Ovary (tissue), 9 donors: ENCODE results near the gene KIF11. TPM values are rescaled to one million over a fixed set of nuclear protein-coding genes. Genes with fewer than 3 reads are reported as not detected.
"Not testable (repeated sequence)": the region's sequence is repeated elsewhere in the genome, so short reads cannot be mapped to it uniquely, and the experiment has no call there.

ENCODE experiments used
- DNase-seq, 5 donors: peaks; one replicate each; pipeline ENCODE4 v3.0.0-alpha.2; 2019 to 2020
- H3K27ac ChIP-seq, 2 donors: fragments of 200-600 bp; one replicate each; pipeline versions ENCODE4 v1.5.1 to v1.8.0; 2019 to 2022
- H3K27me3 ChIP-seq: fragments of 200-600 bp; one replicate; pipeline ENCODE4 v1.8.0; 2022
- H3K36me3 ChIP-seq: fragments of 200-600 bp; sonication (generic); one replicate; pipeline ENCODE4 v1.5.1; 2019
- H3K4me1 ChIP-seq: one replicate; pipeline ENCODE4 v1.8.1; 2013; ENCODE audit warnings: mild to moderate bottlenecking, moderate library complexity; ENCODE audit not compliant: insufficient read depth
- H3K4me3 ChIP-seq: fragments of 200-600 bp; sonication (generic); one replicate; pipeline ENCODE4 v1.5.1; 2017
- H3K9me3 ChIP-seq, 2 donors: fragments of 200-600 bp in 1 of 2; sonication (generic) in 1 of 2; one replicate each; pipeline versions ENCODE4 v1.5.1 to v1.8.1; 2013 to 2019; ENCODE audit warnings: mild to moderate bottlenecking in 1 of 2, moderate library complexity in 1 of 2
- EP300 ChIP-seq: sonication (generic); formaldehyde crosslinking; IDR thresholded peaks from one replicate; pipeline ENCODE4 v1.6.1; 2017; ENCODE audit warnings: antibody characterized with exemption
- POLR2A ChIP-seq: fragments of 450-650 bp; IDR thresholded peaks from one replicate; pipeline ENCODE4 v1.6.1; 2017; ENCODE audit warnings: antibody characterized with exemption, mild to moderate bottlenecking, moderate library complexity
- WGBS, 3 donors: extraction: QIAGEN DNeasy Blood & Tissue Kit in 1 of 3; methylation state at CpG; one replicate each; pipeline versions ENCODE4 v1.1.5 to v1.1.7; 2013 to 2017; 5-methylcytosine and 5-hydroxymethylcytosine counted together
- intact Hi-C, 4 donors: fragments of 100-400 bp; cut with DNase I; formaldehyde crosslinking; loops; one replicate each; pipeline versions ENCODE4 v1.11.0 to v1.15.1; 2022 to 2023
- polyA plus RNA-seq, 2 donors: library from polyadenylated mRNA; stranded (reverse); fragments of 200-250 nt in 1 of 2; fragments of 350-450 nt in 1 of 2; fragmentation: Illumina TruSeq in 1 of 2; extraction: RNeasy Lipid Tissue Mini Kit (QIAGEN cat#74804) in 1 of 2; gene quantifications; one replicate each; pipeline ENCODE4 v1.2.3, GENCODE V29; 2013 to 2014
- total RNA-seq, 7 donors: library from RNA; depleted of rRNA in 2 of 7; stranded (reverse); fragments of >200 nt in 2 of 7; fragmentation: NEBNext Ultra II Directional in 3 of 7; extraction: Animal tissue kit (Norgen Biotek cat#: 25700) in 3 of 7; gene quantifications; one replicate each; pipeline versions ENCODE4 v1.1.0 to v1.2.4, GENCODE V29; 2016 to 2023
- TF ChIP-seq, protein P1 (sequence below), 3 donors: fragments of 450-650 bp in 2 of 3; fragments of 200-600 bp in 1 of 3; IDR thresholded peaks; one replicate each; pipeline versions ENCODE4 v1.5.1 to v1.8.0; 2016 to 2022; ENCODE audit warnings: antibody characterized with exemption in 3 of 3, mild to moderate bottlenecking in 1 of 3
- donor health status: DM: no; HTN: no; CAD: no; lungs with moderate emphysema.
- donor health status: DM: no; HTN: no; CAD: no.
- donor health status: Bipolar disorder and iron deficiency.
- donor health status: DM: yes; HTN: yes; CAD: no.
- donor health status: DM: no; HTN: no; CAD: no.
- donor health status: DM: yes; HTN: yes; CAD: no.

The KIF11 gene
- total and polyA plus RNA-seq, 9 donors, result 0.23 to 2.3 (median 0.77) TPM

GRCh38 chr10:92638037-92638436 lies 45.1 kb downstream of the KIF11 start:
- Histone ChIP-seq H3K27me3 (no peaks in the 10 kb centered on the region), H3K27ac (no peak overlapping the region), H3K9me3 (no peaks in the 10 kb centered on the region), H3K4me1 (no peaks in the 10 kb centered on the region), H3K36me3 (no peaks in the 10 kb centered on the region), H3K4me3 (no peak overlapping the region)
- intact Hi-C loops, result no loop called here
- no peak for DNase-seq
- TF ChIP-seq POLR2A, result no peak
- TF ChIP-seq EP300, result no peak
- TF ChIP-seq, protein P1, sequence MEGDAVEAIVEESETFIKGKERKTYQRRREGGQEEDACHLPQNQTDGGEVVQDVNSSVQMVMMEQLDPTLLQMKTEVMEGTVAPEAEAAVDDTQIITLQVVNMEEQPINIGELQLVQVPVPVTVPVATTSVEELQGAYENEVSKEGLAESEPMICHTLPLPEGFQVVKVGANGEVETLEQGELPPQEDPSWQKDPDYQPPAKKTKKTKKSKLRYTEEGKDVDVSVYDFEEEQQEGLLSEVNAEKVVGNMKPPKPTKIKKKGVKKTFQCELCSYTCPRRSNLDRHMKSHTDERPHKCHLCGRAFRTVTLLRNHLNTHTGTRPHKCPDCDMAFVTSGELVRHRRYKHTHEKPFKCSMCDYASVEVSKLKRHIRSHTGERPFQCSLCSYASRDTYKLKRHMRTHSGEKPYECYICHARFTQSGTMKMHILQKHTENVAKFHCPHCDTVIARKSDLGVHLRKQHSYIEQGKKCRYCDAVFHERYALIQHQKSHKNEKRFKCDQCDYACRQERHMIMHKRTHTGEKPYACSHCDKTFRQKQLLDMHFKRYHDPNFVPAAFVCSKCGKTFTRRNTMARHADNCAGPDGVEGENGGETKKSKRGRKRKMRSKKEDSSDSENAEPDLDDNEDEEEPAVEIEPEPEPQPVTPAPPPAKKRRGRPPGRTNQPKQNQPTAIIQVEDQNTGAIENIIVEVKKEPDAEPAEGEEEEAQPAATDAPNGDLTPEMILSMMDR (IDR thresholded peaks at IDR 0.05), result no peak

DNA sequence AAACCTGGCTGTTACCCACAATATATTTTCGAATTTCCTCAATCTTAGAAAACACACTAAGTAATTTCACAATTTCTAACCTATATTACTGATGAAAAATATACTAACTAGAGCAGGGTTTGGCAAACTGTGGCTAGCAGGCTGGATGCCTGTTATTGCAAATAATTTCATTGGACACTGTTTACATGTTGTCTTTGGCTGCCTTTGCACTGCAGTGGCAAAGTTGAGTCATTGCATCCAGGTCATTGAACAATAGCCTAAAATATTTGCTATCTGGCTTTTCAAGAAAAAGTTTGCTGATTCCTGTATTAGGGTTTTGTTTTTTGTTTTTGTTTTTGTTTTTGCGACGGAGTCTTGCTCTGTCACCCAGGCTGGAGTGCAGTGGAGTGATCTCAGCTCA lies 47.2 kb downstream of the KIF11 start:
- Histone ChIP-seq H3K27me3 (no peaks in the 10 kb centered on the region), H3K4me1 (no peaks in the 10 kb centered on the region), H3K36me3 (no peaks in the 10 kb centered on the region), H3K27ac (no peak overlapping the region), H3K9me3 (no peaks in the 10 kb centered on the region), H3K4me3 (no peak overlapping the region)
- WGBS, 3 donors, result 92 to 95% (median 94%) methylated on average over 3 of the region's 3 CpGs
- DNase-seq, result no peak
- intact Hi-C loops, result no loop called here
- TF ChIP-seq, protein P1 (IDR thresholded peaks at IDR 0.05), result no peak
- TF ChIP-seq EP300 (no peak), POLR2A (no peak)

DNA sequence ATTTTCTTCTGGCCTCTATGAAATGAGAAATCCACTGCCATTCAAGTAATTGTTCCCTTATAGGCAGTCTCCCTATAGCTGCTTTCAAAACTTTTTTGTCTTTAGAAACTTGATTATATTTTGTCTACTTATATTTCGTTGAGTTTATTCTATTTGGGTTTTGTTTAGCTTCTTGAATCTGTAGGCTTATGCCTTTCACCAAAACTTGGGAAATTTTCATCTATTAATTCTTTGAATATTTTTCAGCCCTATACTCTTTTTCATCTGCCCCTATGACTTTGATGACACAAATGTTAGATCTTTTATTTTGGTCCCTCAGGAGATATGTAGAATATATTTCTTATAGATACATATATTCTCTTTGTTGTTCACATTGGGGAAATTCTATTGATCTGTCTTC lies 48.6 kb downstream of the KIF11 start:
- Histone ChIP-seq H3K27me3 (no peaks in the 10 kb centered on the region), H3K27ac (no peak overlapping the region), H3K4me3 (no peak overlapping the region), H3K36me3 (no peaks in the 10 kb centered on the region), H3K9me3 (no peaks in the 10 kb centered on the region), H3K4me1 (no peaks in the 10 kb centered on the region)
- WGBS, 3 donors, result 73 to 93% (median 78%) methylated on average over 1 of the region's 1 CpG
- intact Hi-C loops, result no loop called here
- DNase-seq, result no peak
- TF ChIP-seq, protein P1 (IDR thresholded peaks at IDR 0.05), result no peak
- no peak for TF ChIP-seq POLR2A
- no peak for TF ChIP-seq EP300

DNA sequence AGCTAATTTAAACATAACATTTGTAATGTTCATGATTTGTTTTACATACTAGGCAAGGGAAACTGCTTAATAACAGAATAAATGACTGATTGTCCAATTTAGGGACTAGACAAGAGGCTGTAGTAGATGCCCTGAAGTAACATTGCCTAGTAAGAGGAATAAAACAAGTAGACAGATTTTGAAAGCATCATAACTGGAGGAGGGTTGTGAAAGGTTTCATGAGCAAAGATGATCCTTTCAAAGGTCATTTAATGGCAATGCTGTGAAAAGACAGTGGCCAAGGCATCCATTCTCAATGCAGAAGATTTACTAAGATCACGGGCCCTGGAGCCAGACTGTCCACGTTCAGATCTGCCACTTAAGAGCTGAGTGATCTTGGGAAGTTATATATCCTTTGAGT lies 52.0 kb downstream of the KIF11 start:
- DNase-seq, result no peak
- WGBS, 3 donors, result 96 to 99% (median 99%) methylated on average over 2 of the region's 2 CpGs
- no peaks in the 10 kb centered on the region for H3K9me3 ChIP-seq

GRCh38 chr10:92650864-92651263 lies 57.9 kb downstream of the KIF11 start:
- DNase-seq, H3K9me3 ChIP-seq, H3K27ac ChIP-seq, H3K27me3 ChIP-seq, H3K4me3 ChIP-seq, intact Hi-C loops, H3K36me3 ChIP-seq, H3K4me1 ChIP-seq: not testable (repeated sequence)
- WGBS, 3 donors, result 91 to 97% (median 94%) methylated on average over 3 of the region's 3 CpGs

More for the DNA sequence above, 52.0 kb downstream of the KIF11 start:
- no peaks in the 10 kb centered on the region for H3K4me1 ChIP-seq
- no peaks in the 10 kb centered on the region for H3K36me3 ChIP-seq
- H3K27ac ChIP-seq, result no peak overlapping the region
- intact Hi-C loops, result no loop called here
- no peak overlapping the region for H3K4me3 ChIP-seq
- TF ChIP-seq POLR2A (no peak), EP300 (no peak)
- TF ChIP-seq, protein P1 (IDR thresholded peaks at IDR 0.05), result no peak
- H3K27me3 ChIP-seq, result no peaks in the 10 kb centered on the region
